ENCODE data around the gene KCNA10. TPM values are rescaled to one million over a fixed set of nuclear protein-coding genes. Genes with fewer than 3 reads are reported as not detected.
"Not testable (repeated sequence)": the region's sequence is repeated elsewhere in the genome, so short reads cannot be mapped to it uniquely, and the experiment has no call there.

KCNA10 gene
- total RNA-seq, 2 experiments from 2014 or later = not detected

DNA sequence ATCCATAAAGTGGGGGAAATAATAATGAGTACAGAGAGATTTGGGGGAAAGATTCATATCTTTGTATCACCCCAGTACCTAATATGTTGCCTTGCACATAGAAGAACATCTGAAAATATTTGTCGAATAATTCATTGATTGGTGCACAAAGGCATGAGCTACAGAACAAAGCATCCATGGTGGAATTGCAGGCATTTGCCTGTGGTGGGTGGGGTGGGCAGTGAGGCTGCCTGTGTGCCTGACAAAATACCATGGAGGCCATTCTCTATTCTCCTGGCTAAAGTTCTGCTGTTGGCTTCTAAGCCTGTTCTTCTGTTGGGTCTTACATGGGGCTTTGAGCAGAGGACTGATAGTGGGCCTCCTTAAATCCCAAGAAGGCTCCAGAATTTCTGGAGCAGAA, 10.0 kb upstream of the KCNA10 start:
- Mint-ChIP-seq H3K9me3 (no peaks in the 10 kb centered on the region), H3K27me3 (ENCODE audit: low read depth) (peaks cover 7% of the 10 kb centered on the region), H3K27ac (no peak overlapping the region), H3K4me1 (ENCODE audit: low read depth) (no peaks in the 10 kb centered on the region), H3K36me3 (ENCODE audit: low read depth) (no peaks in the 10 kb centered on the region), H3K4me3 (no peak overlapping the region)
- CTCF ChIA-PET = interaction anchor here (1.4 kb wide), 1 partner anchor 87 kb away, joined by 6 read pairs; no protein-coding TSS in a partner anchor
- no peak for DNase-seq
- intact Hi-C loops (cut with micrococcal nuclease) = loop anchor here (10.0 kb wide), 1 partner anchor 156 kb away; no protein-coding TSS in a partner anchor

DNA sequence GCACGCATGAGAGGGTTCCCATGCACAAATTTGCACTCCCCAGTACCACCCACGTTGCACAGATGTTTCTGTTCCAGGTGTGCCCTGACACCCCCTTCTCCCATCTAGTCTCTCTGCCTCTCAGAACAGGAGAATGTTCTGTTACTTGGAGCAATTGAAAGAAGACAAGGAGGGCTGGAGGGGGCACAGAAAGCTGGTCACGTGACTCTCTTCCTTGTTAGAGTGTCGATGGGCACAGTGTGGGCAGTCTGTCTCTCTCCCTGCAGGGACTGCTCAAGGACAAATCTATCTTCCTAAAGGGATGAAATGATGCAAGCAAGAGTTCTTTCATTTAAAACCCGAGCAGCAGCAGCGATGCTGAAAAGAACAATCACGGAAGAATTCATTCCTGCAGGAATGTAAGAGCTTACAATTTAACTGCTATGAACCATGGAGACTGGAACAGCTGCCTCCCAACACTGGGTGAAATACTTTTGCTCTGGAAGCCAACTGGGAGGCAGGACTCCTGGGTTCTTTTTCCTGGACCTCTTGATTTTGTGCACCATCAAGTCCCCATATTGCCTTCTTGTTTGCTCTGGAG, 7.3 kb upstream of the KCNA10 start:
- intact Hi-C loops (cut with micrococcal nuclease) = loop anchor here (10.0 kb wide), 1 partner anchor 159 kb away; no protein-coding TSS in a partner anchor
- no peak overlapping the region for H3K4me3 Mint-ChIP-seq
- H3K4me1 Mint-ChIP-seq (ENCODE audit: low read depth) = no peaks in the 10 kb centered on the region
- no peaks in the 10 kb centered on the region for H3K36me3 Mint-ChIP-seq (ENCODE audit: low read depth)
- H3K27me3 Mint-ChIP-seq (ENCODE audit: low read depth) = peaks cover 15% of the 10 kb centered on the region
- DNase-seq = no peak
- no peak overlapping the region for H3K27ac Mint-ChIP-seq
- H3K9me3 Mint-ChIP-seq = no peaks in the 10 kb centered on the region
- CTCF ChIA-PET = interaction anchor here (0.7 to 10.3 kb wide), 9 partner anchors 7 to 422 kb away, joined by 3 to 105 read pairs (median 11); no protein-coding TSS in a partner anchor

DNA sequence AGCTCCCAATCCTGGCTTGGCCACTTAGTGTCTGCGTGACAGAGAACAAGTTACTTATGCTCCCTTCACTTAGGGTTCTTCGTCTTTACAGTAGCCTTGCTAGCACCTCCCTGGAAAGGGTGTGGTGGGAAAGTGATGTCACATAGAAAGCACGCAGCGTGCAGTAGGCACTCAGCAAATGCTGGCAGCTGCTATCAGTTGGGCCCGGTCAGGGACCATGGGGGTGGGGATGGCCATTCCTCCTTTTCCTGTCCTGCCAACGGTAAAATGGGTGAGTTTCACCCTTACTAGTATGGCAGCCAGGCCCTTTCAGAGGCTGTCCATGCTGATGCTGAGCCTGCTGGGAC, 6.2 kb upstream of the KCNA10 start:
- Mint-ChIP-seq H3K36me3 (ENCODE audit: low read depth) (no peaks in the 10 kb centered on the region), H3K27ac (no peak overlapping the region), H3K9me3 (no peaks in the 10 kb centered on the region), H3K27me3 (ENCODE audit: low read depth) (peaks cover 12% of the 10 kb centered on the region), H3K4me1 (ENCODE audit: low read depth) (no peaks in the 10 kb centered on the region), H3K4me3 (no peak overlapping the region)
- CTCF ChIA-PET = interaction anchor here (0.6 to 10.3 kb wide), 7 partner anchors 8 to 562 kb away, joined by 3 to 105 read pairs (median 14); partner anchors contain the start of gene KCNA2
- intact Hi-C loops (cut with micrococcal nuclease) = loop anchor here (10.0 kb wide), 1 partner anchor 160 kb away; no protein-coding TSS in a partner anchor
- no peak for DNase-seq

DNA sequence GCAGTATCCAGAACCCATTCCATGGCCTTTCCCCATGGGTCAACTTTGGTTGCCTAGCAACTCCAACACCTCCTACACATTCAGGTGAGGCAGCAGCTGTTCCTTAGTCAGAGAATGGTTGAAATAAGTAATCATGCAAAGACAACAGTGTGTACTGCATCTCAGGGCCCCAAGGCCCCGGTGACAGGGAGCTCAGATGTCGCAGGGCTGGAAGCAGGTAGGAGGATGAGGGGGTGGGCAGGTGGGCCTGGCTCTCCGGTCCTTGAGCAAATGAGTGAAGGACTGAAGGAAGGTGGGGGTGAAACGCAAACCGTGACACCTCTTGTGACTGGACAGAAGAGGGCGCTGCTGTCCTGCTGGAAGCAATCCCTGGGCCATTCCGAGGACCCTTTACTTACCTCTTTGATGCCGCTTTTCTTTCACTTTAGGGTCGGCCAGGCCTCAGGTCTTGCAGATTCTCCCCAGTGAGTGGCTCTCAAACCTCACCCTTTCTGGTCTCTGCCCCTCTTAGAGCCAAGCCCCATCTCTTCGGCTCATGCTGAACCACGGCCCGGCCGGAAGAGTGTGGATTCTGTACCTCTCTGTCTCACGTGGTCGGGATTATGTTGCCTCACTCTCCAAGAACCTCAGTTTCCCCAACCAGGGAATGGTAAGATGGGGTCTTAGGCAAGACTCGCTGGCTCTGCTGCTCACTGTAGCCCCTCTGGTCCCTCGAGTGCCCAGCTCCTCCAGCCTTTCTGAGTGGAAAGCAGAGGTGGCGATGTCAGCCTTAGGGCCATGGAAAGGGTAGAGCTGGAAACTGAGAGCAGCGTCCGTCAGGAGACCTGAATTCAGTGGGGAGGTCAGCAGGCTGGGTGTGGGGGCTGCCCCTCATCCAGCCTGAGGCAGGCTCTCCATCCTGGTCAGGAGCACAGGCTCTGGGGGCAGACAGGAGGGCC, 5.6 kb upstream of the KCNA10 start:
- DNase-seq = peak; percentile 70
- H3K27ac Mint-ChIP-seq = no peak overlapping the region
- H3K27me3 Mint-ChIP-seq (ENCODE audit: low read depth) = peaks cover 12% of the 10 kb centered on the region
- no peaks in the 10 kb centered on the region for H3K4me1 Mint-ChIP-seq (ENCODE audit: low read depth)
- CTCF ChIA-PET = interaction anchor here (0.6 to 10.3 kb wide), 18 partner anchors 8 to 562 kb away, joined by 3 to 105 read pairs (median 4); partner anchors contain the start of gene KCNA2
- H3K4me3 Mint-ChIP-seq = no peak overlapping the region
- intact Hi-C loops (cut with micrococcal nuclease) = loop anchor here (1.0 to 10.0 kb wide), 5 partner anchors 91 to 463 kb away; no protein-coding TSS in a partner anchor
- H3K9me3 Mint-ChIP-seq = no peaks in the 10 kb centered on the region
- no peaks in the 10 kb centered on the region for H3K36me3 Mint-ChIP-seq (ENCODE audit: low read depth)

DNA sequence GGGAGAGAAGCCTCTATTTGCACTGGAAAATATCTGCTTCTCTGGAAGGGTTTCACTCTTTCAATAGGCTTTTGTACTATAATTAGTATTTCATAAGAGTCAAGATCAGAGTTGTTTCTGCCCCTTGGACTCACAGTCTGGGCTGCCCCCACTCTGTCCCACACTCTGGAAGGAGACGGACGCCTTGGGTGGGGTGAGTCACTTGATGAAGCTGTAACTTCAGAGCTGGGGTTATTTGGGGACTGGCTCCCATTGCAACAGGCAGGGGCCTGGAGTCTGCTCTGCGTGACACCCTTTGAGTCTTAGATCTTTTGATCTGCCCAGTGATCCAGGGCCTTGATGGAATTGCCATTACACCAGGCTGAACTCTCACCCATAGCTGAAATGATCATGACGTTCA, 4.0 kb upstream of the KCNA10 start:
- no peak overlapping the region for H3K27ac Mint-ChIP-seq
- DNase-seq = no peak
- H3K36me3 Mint-ChIP-seq (ENCODE audit: low read depth) = no peaks in the 10 kb centered on the region
- CTCF ChIA-PET = interaction anchor here (1.0 to 10.3 kb wide), 8 partner anchors 10 to 261 kb away, joined by 3 to 105 read pairs (median 8); no protein-coding TSS in a partner anchor
- H3K4me1 Mint-ChIP-seq (ENCODE audit: low read depth) = no peaks in the 10 kb centered on the region
- intact Hi-C loops (cut with micrococcal nuclease) = loop anchor here (5.0 to 10.0 kb wide), 2 partner anchors 162 to 464 kb away; no protein-coding TSS in a partner anchor
- H3K27me3 Mint-ChIP-seq (ENCODE audit: low read depth) = peaks cover 15% of the 10 kb centered on the region
- H3K4me3 Mint-ChIP-seq = no peak overlapping the region
- no peaks in the 10 kb centered on the region for H3K9me3 Mint-ChIP-seq

DNA sequence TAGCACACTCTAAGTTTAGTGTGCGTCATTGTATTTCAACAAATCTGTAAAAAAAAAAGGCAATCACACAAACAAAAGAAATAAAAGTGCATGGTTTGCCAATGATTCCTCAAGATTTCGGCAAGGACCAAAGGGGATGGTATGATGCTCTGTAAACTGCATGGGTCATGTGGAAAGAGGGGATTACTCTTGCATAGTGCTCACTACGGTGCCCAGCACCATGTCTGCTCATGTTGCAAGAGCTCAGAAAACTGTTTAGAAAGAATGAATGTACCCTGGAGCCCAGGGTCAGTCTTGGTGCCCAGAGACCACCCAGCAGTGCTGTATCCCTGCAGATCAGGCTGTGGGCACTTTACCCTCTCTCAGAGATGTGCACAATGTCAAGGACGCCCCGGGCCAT, 3.6 kb upstream of the KCNA10 start:
- H3K4me3 Mint-ChIP-seq = no peak overlapping the region
- no peaks in the 10 kb centered on the region for H3K4me1 Mint-ChIP-seq (ENCODE audit: low read depth)
- no peaks in the 10 kb centered on the region for H3K36me3 Mint-ChIP-seq (ENCODE audit: low read depth)
- H3K27ac Mint-ChIP-seq = no peak overlapping the region
- H3K27me3 Mint-ChIP-seq (ENCODE audit: low read depth) = peaks cover 15% of the 10 kb centered on the region
- DNase-seq = no peak
- CTCF ChIA-PET = interaction anchor here (0.6 to 10.3 kb wide), 7 partner anchors 11 to 393 kb away, joined by 3 to 105 read pairs (median 11); no protein-coding TSS in a partner anchor
- H3K9me3 Mint-ChIP-seq = no peaks in the 10 kb centered on the region
- intact Hi-C loops (cut with micrococcal nuclease) = loop anchor here (5.0 to 10.0 kb wide), 2 partner anchors 162 to 465 kb away; no protein-coding TSS in a partner anchor

DNA sequence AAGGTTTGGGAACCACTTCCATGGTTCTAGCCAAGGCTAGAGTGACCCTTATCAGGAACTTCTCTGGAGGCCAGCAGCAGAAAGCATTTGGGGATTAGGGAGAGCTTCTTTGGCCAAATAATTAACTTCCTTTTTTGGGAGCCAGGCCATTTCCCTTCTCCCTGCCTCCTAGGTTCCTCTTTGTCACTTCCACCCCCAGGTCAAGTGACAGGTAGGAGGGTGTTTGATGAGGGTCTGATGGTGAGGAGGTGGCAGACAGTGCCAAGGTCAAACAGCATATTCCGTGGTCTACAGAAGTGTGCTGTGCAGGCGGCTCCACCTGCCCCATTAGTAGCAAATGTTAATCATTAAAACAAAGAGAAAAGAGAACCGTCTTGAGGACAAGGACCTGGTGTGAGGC, 1.9 kb upstream of the KCNA10 start:
- no peaks in the 10 kb centered on the region for H3K36me3 Mint-ChIP-seq (ENCODE audit: low read depth)
- DNase-seq = no peak
- H3K4me1 Mint-ChIP-seq (ENCODE audit: low read depth) = no peaks in the 10 kb centered on the region
- no peak overlapping the region for H3K4me3 Mint-ChIP-seq
- CTCF ChIA-PET = interaction anchor here (1.2 to 10.3 kb wide), 5 partner anchors 10 to 263 kb away, joined by 3 to 105 read pairs (median 4); no protein-coding TSS in a partner anchor
- peaks cover 14% of the 10 kb centered on the region for H3K27me3 Mint-ChIP-seq (ENCODE audit: low read depth)
- H3K27ac Mint-ChIP-seq = no peak overlapping the region
- intact Hi-C loops (cut with micrococcal nuclease) = loop anchor here (5.0 to 10.0 kb wide), 2 partner anchors 164 to 466 kb away; no protein-coding TSS in a partner anchor
- no peaks in the 10 kb centered on the region for H3K9me3 Mint-ChIP-seq

DNA sequence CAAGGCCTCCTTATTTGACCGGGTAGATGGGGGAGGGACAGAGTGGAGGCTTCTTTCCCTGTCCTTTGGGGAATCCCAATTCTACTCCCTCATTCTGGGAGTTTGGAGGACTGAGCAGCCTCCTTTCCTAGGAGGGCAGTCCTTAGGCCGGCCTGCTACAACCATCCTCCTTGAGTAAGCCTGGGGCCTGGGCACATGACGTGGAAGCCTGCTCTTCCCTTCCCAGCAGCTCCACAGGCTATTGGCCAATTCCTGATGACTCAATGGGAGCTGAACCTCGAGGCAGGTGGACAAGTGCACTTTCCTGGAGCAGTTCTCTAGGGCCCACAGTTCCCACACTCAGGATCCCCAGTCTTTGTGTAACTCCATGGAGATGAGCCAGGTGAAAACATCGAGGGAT, 3.1 kb downstream of the KCNA10 start:
- CTCF ChIA-PET = interaction anchor here (1.0 to 1.4 kb wide), 2 partner anchors 20 kb away, joined by 3 read pairs; no protein-coding TSS in a partner anchor
- no peak overlapping the region for H3K4me3 Mint-ChIP-seq
- H3K36me3 Mint-ChIP-seq (ENCODE audit: low read depth) = no peaks in the 10 kb centered on the region
- intact Hi-C loops (cut with micrococcal nuclease) = no loop called here
- H3K27ac Mint-ChIP-seq = no peak overlapping the region
- H3K27me3 Mint-ChIP-seq (ENCODE audit: low read depth) = peaks cover 3% of the 10 kb centered on the region
- DNase-seq = no peak
- H3K9me3 Mint-ChIP-seq = no peaks in the 10 kb centered on the region
- no peaks in the 10 kb centered on the region for H3K4me1 Mint-ChIP-seq (ENCODE audit: low read depth)

DNA sequence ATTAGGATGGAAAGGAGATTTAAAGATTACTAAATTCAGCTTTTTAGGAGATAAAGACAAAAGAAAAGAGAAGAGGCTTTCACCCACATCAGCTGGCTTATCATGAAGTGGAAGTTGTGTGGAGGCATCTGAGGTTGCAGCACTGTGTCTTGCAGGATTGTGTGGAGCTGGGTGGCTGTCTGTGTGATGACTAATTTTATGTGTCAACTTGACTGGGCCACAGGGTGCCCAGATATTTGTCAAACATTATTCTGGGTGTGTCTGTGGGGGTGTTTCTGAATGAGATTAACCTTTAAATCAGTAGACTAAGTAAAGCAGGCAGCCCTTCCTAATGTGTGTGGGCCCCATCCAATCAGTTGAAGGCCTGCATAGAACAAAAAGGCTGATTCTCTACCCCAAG, 3.9 kb downstream of the KCNA10 start:
- Mint-ChIP-seq H3K4me1 (ENCODE audit: low read depth) (no peaks in the 10 kb centered on the region), H3K27me3 (ENCODE audit: low read depth) (peaks cover 3% of the 10 kb centered on the region), H3K4me3 (no peak overlapping the region), H3K27ac (no peak overlapping the region), H3K36me3 (ENCODE audit: low read depth) (no peaks in the 10 kb centered on the region), H3K9me3 (no peaks in the 10 kb centered on the region)
- no peak for DNase-seq
- intact Hi-C loops (cut with micrococcal nuclease) = no loop called here
- CTCF ChIA-PET = interaction anchor here (1.0 kb wide), 2 partner anchors 19 to 101 kb away, joined by 3 read pairs; no protein-coding TSS in a partner anchor

DNA sequence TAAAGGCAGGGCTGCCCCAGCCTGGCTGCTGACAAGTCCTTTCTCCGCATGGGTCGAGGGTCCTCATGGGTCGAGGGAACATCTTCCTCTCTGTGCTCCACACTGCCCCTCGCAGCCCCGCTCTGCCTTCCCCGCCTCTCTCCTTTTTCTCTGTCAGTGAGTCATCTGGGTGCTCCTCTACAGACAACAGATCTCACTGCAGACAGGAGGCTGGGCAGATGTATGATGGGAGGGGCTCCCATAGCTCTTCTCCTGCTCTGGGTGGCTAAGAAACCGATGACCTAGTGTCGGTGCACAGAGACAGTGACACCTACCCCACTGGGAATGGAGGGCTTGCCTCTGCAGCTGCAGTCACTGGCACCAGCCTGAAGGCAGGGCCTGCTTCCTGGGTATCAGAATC, 5.5 kb downstream of the KCNA10 start:
- CTCF ChIA-PET = interaction anchor here (0.6 to 2.6 kb wide), 2 partner anchors 18 to 102 kb away, joined by 3 to 8 read pairs; no protein-coding TSS in a partner anchor
- Mint-ChIP-seq H3K27ac (no peak overlapping the region), H3K4me1 (ENCODE audit: low read depth) (no peaks in the 10 kb centered on the region), H3K36me3 (ENCODE audit: low read depth) (no peaks in the 10 kb centered on the region), H3K4me3 (no peak overlapping the region), H3K9me3 (no peaks in the 10 kb centered on the region), H3K27me3 (ENCODE audit: low read depth) (no peaks in the 10 kb centered on the region)
- no peak for DNase-seq
- intact Hi-C loops (cut with micrococcal nuclease) = no loop called here

DNA sequence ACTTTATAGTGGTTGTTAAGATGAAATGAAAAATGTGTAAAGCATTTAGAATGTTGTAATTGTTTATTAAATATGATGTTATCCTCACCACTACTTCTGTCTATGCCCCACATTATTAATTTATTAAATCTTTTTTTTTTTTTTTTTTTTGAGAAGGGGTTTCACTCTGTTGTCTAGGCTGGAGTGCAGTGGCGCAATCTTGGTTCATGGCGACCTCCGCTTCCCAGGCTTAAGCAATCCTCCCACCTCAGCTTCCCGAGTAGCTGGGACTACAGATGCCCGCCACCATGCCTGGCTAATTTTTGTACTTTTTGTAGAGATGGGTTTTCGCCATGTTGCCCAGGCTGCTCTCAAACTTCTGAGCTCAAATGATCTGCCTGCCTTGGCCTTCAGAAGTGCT, 7.5 kb downstream of the KCNA10 start:
- no peaks in the 10 kb centered on the region for H3K4me1 Mint-ChIP-seq (ENCODE audit: low read depth)
- H3K27ac Mint-ChIP-seq = no peak overlapping the region
- no peak overlapping the region for H3K4me3 Mint-ChIP-seq
- no peaks in the 10 kb centered on the region for H3K27me3 Mint-ChIP-seq (ENCODE audit: low read depth)
- intact Hi-C loops (cut with micrococcal nuclease) = no loop called here
- H3K36me3 Mint-ChIP-seq (ENCODE audit: low read depth) = no peaks in the 10 kb centered on the region
- CTCF ChIA-PET = interaction anchor here (0.6 kb wide), 1 partner anchor 22 kb away, joined by 3 read pairs; no protein-coding TSS in a partner anchor
- DNase-seq = no peak
- no peaks in the 10 kb centered on the region for H3K9me3 Mint-ChIP-seq

DNA sequence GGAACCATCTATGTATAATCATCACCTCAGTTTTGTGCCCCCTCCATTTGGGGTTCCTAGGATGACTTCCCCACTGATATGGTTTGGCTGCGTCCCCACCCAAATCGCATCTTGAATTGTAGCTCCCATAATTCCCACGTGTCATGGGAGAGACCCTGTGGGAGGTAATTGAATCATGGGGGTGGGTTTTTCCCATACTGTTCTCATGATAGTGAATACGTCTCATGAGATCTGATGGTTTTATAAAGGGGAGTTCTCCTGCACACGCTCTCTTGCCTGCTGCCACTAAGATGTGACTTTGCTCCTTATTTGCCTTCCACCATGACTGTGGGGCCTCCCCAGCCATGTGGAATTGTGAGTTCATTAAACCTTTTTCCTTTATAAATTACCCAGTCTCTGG, 8.1 kb downstream of the KCNA10 start:
- H3K4me1 Mint-ChIP-seq (ENCODE audit: low read depth); H3K27me3 Mint-ChIP-seq (ENCODE audit: low read depth); H3K4me3 Mint-ChIP-seq; intact Hi-C loops (cut with micrococcal nuclease); H3K9me3 Mint-ChIP-seq; DNase-seq; H3K27ac Mint-ChIP-seq; H3K36me3 Mint-ChIP-seq (ENCODE audit: low read depth): not testable (repeated sequence)
- CTCF ChIA-PET = interaction anchor here (0.6 to 0.8 kb wide), 2 partner anchors 15 to 23 kb away, joined by 3 read pairs; no protein-coding TSS in a partner anchor

All from activated naive CD4-positive, alpha-beta T cell treated with anti-CD3 and anti-CD28 coated beads for 36 hours (primary cell).